ENCODE measurements around the gene PEX7.

The PEX7 gene

DNA sequence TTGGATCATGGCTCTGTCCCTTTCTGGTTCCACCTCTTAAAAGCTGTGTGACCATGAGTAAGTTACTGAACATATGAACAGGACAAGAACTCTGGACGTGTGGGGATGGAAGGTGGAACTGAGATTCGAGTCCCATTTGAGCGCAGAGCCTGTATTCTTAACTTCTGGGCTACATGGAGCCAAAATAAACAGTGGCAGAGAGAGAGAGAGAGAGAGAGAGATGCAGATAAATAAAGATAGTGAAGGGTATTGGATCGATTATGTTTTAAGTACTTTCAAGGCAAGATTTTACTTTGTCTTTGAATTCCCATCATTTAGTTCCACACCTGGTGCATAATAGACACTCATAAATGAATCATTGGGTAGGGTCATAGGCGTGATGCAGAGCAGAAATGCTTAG is 139.5 kb downstream of the PEX7 start:
- no peaks in the 10 kb centered on the region for H3K9me3 ChIP-seq (ENCODE audit: insufficient read depth, low read depth, low read length)
- H3F3A ChIP-seq (ENCODE audit: low read depth) = no peaks in the 10 kb centered on the region
- TF ChIP-seq EZH2phosphoT487 (IDR thresholded peaks at IDR 0.05; ENCODE audit: borderline replicate concordance) = no peak
- TF ChIP-seq, protein P1, sequence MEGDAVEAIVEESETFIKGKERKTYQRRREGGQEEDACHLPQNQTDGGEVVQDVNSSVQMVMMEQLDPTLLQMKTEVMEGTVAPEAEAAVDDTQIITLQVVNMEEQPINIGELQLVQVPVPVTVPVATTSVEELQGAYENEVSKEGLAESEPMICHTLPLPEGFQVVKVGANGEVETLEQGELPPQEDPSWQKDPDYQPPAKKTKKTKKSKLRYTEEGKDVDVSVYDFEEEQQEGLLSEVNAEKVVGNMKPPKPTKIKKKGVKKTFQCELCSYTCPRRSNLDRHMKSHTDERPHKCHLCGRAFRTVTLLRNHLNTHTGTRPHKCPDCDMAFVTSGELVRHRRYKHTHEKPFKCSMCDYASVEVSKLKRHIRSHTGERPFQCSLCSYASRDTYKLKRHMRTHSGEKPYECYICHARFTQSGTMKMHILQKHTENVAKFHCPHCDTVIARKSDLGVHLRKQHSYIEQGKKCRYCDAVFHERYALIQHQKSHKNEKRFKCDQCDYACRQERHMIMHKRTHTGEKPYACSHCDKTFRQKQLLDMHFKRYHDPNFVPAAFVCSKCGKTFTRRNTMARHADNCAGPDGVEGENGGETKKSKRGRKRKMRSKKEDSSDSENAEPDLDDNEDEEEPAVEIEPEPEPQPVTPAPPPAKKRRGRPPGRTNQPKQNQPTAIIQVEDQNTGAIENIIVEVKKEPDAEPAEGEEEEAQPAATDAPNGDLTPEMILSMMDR (conservative IDR thresholded peaks at IDR 0.05; ENCODE audit: low read length) = no peak
- no peak overlapping the region for H3K4me3 ChIP-seq (ENCODE audit: low read length, poor library complexity, severe bottlenecking)
- H3K79me2 ChIP-seq (ENCODE audit: insufficient read depth, low read length) = no peaks in the 10 kb centered on the region
- H2AFZ ChIP-seq (ENCODE audit: low read length) = no peak overlapping the region
- H3K9me2 ChIP-seq (replicated peaks; ENCODE audit: low read depth, low read length) = no peaks in the 10 kb centered on the region
- H3K27me3 ChIP-seq (ENCODE audit: insufficient read depth, low read length, poor library complexity, severe bottlenecking) = no peaks in the 10 kb centered on the region
- H3K4me2 ChIP-seq (ENCODE audit: low read depth, low read length, poor library complexity, severe bottlenecking) = no peak overlapping the region
- H3K4me1 ChIP-seq (ENCODE audit: insufficient read depth, low read length, poor library complexity, severe bottlenecking) = no peaks in the 10 kb centered on the region
- H3K9ac ChIP-seq (ENCODE audit: low read depth, low read length, poor library complexity, severe bottlenecking) = no peak overlapping the region
- no peaks in the 10 kb centered on the region for H3K36me3 ChIP-seq (ENCODE audit: insufficient read depth, low read length)
- no peaks in the 10 kb centered on the region for H4K20me1 ChIP-seq (ENCODE audit: insufficient read depth, low read length, poor library complexity, severe bottlenecking)

DNA sequence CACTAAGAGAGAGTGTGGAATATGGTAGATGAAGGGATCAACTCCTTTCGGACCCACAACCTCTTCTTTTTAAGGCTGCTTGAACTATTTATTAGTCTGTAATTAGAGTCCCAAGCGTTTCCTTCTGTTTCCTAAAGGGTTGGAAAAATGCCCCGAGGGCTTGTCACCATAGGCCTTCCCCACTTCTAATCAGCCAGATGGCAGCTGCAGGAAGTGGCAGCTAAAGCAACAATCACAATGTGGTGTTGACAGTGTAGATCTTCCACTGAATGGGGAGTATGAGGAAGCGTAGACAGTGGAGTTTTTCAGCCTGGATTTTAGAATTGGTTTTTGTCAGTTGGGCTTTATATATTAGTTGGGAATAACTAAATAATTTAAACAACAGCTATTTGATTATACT is 140.3 kb downstream of the PEX7 start:
- H3K27me3 ChIP-seq (ENCODE audit: insufficient read depth, low read length, poor library complexity, severe bottlenecking) = no peaks in the 10 kb centered on the region
- H4K20me1 ChIP-seq (ENCODE audit: insufficient read depth, low read length, poor library complexity, severe bottlenecking) = no peaks in the 10 kb centered on the region
- H3K4me2 ChIP-seq (ENCODE audit: low read depth, low read length, poor library complexity, severe bottlenecking) = no peak overlapping the region
- no peaks in the 10 kb centered on the region for H3F3A ChIP-seq (ENCODE audit: low read depth)
- H3K9ac ChIP-seq (ENCODE audit: low read depth, low read length, poor library complexity, severe bottlenecking) = no peak overlapping the region
- TF ChIP-seq EZH2phosphoT487 (IDR thresholded peaks at IDR 0.05; ENCODE audit: borderline replicate concordance) = no peak
- TF ChIP-seq, protein P1 (conservative IDR thresholded peaks at IDR 0.05; ENCODE audit: low read length) = no peak
- H2AFZ ChIP-seq (ENCODE audit: low read length) = no peak overlapping the region
- H3K9me2 ChIP-seq (replicated peaks; ENCODE audit: low read depth, low read length) = no peaks in the 10 kb centered on the region
- H3K36me3 ChIP-seq (ENCODE audit: insufficient read depth, low read length) = no peaks in the 10 kb centered on the region
- H3K79me2 ChIP-seq (ENCODE audit: insufficient read depth, low read length) = no peaks in the 10 kb centered on the region
- H3K9me3 ChIP-seq (ENCODE audit: insufficient read depth, low read depth, low read length) = no peaks in the 10 kb centered on the region
- H3K4me1 ChIP-seq (ENCODE audit: insufficient read depth, low read length, poor library complexity, severe bottlenecking) = no peaks in the 10 kb centered on the region
- no peak overlapping the region for H3K4me3 ChIP-seq (ENCODE audit: low read length, poor library complexity, severe bottlenecking)

DNA sequence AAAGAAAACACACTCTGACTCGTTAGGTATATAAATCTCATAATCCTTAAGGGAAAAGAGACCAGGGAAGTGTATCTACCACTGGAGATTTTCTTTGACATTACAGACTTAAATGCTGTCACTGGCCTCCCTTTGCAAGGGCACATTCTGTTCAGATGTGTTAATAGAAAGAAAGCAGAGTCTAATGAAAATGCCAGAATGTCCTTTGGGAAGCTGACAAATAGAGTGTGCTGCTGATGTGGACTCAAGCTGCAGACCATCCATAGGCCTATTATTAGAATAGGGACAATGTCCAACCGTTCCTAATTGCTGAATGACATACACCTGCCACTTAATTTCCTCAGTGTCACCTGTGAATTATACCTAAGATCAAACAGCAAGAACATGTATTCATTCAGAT is 140.9 kb downstream of the PEX7 start:
- no peak overlapping the region for H2AFZ ChIP-seq (ENCODE audit: low read length)
- no peaks in the 10 kb centered on the region for H3F3A ChIP-seq (ENCODE audit: low read depth)
- H3K36me3 ChIP-seq (ENCODE audit: insufficient read depth, low read length) = no peaks in the 10 kb centered on the region
- no peak overlapping the region for H3K4me2 ChIP-seq (ENCODE audit: low read depth, low read length, poor library complexity, severe bottlenecking)
- H3K4me1 ChIP-seq (ENCODE audit: insufficient read depth, low read length, poor library complexity, severe bottlenecking) = no peaks in the 10 kb centered on the region
- no peaks in the 10 kb centered on the region for H3K79me2 ChIP-seq (ENCODE audit: insufficient read depth, low read length)
- TF ChIP-seq, protein P1 (conservative IDR thresholded peaks at IDR 0.05; ENCODE audit: low read length) = no peak
- no peak for TF ChIP-seq EZH2phosphoT487 (IDR thresholded peaks at IDR 0.05; ENCODE audit: borderline replicate concordance)
- H3K9me2 ChIP-seq (replicated peaks; ENCODE audit: low read depth, low read length) = no peaks in the 10 kb centered on the region
- no peaks in the 10 kb centered on the region for H3K27me3 ChIP-seq (ENCODE audit: insufficient read depth, low read length, poor library complexity, severe bottlenecking)
- H3K4me3 ChIP-seq (ENCODE audit: low read length, poor library complexity, severe bottlenecking) = no peak overlapping the region
- H3K9me3 ChIP-seq (ENCODE audit: insufficient read depth, low read depth, low read length) = no peaks in the 10 kb centered on the region
- H3K9ac ChIP-seq (ENCODE audit: low read depth, low read length, poor library complexity, severe bottlenecking) = no peak overlapping the region
- H4K20me1 ChIP-seq (ENCODE audit: insufficient read depth, low read length, poor library complexity, severe bottlenecking) = no peaks in the 10 kb centered on the region

Data from Loucy (cell line).